ENCODE measurements around the gene MARCHF2.
"Not testable (repeated sequence)": the region's sequence is repeated elsewhere in the genome, so short reads cannot be mapped to it uniquely, and the experiment has no call there.

The MARCHF2 gene

GRCh38 chr19:8421484-8422461, 8.7 kb downstream of the MARCHF2 start:
- H3K9me3 ChIP-seq (replicated peaks; ENCODE audit: insufficient read depth, low read length), result no peaks in the 10 kb centered on the region
- H3K4me3 ChIP-seq (ENCODE audit: low read length), result no peak overlapping the region
- no peaks in the 10 kb centered on the region for H4K20me1 ChIP-seq (ENCODE audit: insufficient read depth, low read length)
- H2AFZ ChIP-seq (ENCODE audit: low read length), result no peak overlapping the region
- no peaks in the 10 kb centered on the region for H3K4me1 ChIP-seq (ENCODE audit: low read length)
- no peak overlapping the region for H3K27ac ChIP-seq (ENCODE audit: low read length)
- H3K79me2 ChIP-seq (ENCODE audit: low read length), result no peaks in the 10 kb centered on the region
- no peaks in the 10 kb centered on the region for H3K9me2 ChIP-seq (replicated peaks; ENCODE audit: insufficient read depth, low read length)
- H3K27me3 ChIP-seq (replicated peaks; ENCODE audit: insufficient read depth, low read length), result no peaks in the 10 kb centered on the region
- H3K4me2 ChIP-seq (ENCODE audit: low read depth, low read length), result no peak overlapping the region
- TF ChIP-seq EZH2 (optimal IDR thresholded peaks at IDR 0.05; ENCODE audit: low read depth, low read length), result no peak
- no peak for TF ChIP-seq CTCF (IDR thresholded peaks at IDR 0.05; ENCODE audit: low read length)
- TF ChIP-seq EZH2phosphoT487 (IDR thresholded peaks at IDR 0.05; ENCODE audit: low read length), result no peak
- no peaks in the 10 kb centered on the region for H3F3A ChIP-seq (ENCODE audit: insufficient read depth, low read length)
- no peak for DNase-seq
- no peaks in the 10 kb centered on the region for H3K36me3 ChIP-seq (replicated peaks; ENCODE audit: insufficient read depth, low read length)
- no peak overlapping the region for H3K9ac ChIP-seq (ENCODE audit: low read length)

- H3K4me3 ChIP-seq (ENCODE audit: low read length), result no peak overlapping the region
- no peak for TF ChIP-seq EZH2 (optimal IDR thresholded peaks at IDR 0.05; ENCODE audit: low read depth, low read length)
- no peak for TF ChIP-seq CTCF (IDR thresholded peaks at IDR 0.05; ENCODE audit: low read length)
- TF ChIP-seq EZH2phosphoT487 (IDR thresholded peaks at IDR 0.05; ENCODE audit: low read length), result no peak
- no peaks in the 10 kb centered on the region for H4K20me1 ChIP-seq (ENCODE audit: insufficient read depth, low read length)
- DNase-seq, result no peak
- no peaks in the 10 kb centered on the region for H3K9me2 ChIP-seq (replicated peaks; ENCODE audit: insufficient read depth, low read length)
- H3K36me3 ChIP-seq (replicated peaks; ENCODE audit: insufficient read depth, low read length), result no peaks in the 10 kb centered on the region
- H3K27ac ChIP-seq (ENCODE audit: low read length), result no peak overlapping the region
- H3K27me3 ChIP-seq (replicated peaks; ENCODE audit: insufficient read depth, low read length), result no peaks in the 10 kb centered on the region
- no peak overlapping the region for H2AFZ ChIP-seq (ENCODE audit: low read length)
- no peak overlapping the region for H3K4me2 ChIP-seq (ENCODE audit: low read depth, low read length)
- H3K9me3 ChIP-seq (replicated peaks; ENCODE audit: insufficient read depth, low read length), result no peaks in the 10 kb centered on the region
- H3F3A ChIP-seq (ENCODE audit: insufficient read depth, low read length), result no peaks in the 10 kb centered on the region
- H3K9ac ChIP-seq (ENCODE audit: low read length), result no peak overlapping the region
- H3K4me1 ChIP-seq (ENCODE audit: low read length), result no peaks in the 10 kb centered on the region
- H3K79me2 ChIP-seq (ENCODE audit: low read length), result no peaks in the 10 kb centered on the region
Measured at GRCh38 chr19:8423817-8424223, 10.7 kb downstream of the MARCHF2 start.

- H3K4me1 ChIP-seq (ENCODE audit: low read length); H4K20me1 ChIP-seq (ENCODE audit: insufficient read depth, low read length); H3F3A ChIP-seq (ENCODE audit: insufficient read depth, low read length); H3K27me3 ChIP-seq (replicated peaks; ENCODE audit: insufficient read depth, low read length); H3K9me3 ChIP-seq (replicated peaks; ENCODE audit: insufficient read depth, low read length); H3K79me2 ChIP-seq (ENCODE audit: low read length); H3K9ac ChIP-seq (ENCODE audit: low read length); H3K27ac ChIP-seq (ENCODE audit: low read length); H3K9me2 ChIP-seq (replicated peaks; ENCODE audit: insufficient read depth, low read length); H2AFZ ChIP-seq (ENCODE audit: low read length); H3K36me3 ChIP-seq (replicated peaks; ENCODE audit: insufficient read depth, low read length); DNase-seq; H3K4me3 ChIP-seq (ENCODE audit: low read length); H3K4me2 ChIP-seq (ENCODE audit: low read depth, low read length): not testable (repeated sequence)
Measured at GRCh38 chr19:8425331-8425730, 12.2 kb downstream of the MARCHF2 start.

- Histone ChIP-seq H3K27me3 (replicated peaks; ENCODE audit: insufficient read depth, low read length) (no peaks in the 10 kb centered on the region), H3K9me3 (replicated peaks; ENCODE audit: insufficient read depth, low read length) (no peaks in the 10 kb centered on the region), H3K9ac (ENCODE audit: low read length) (no peak overlapping the region), H3K4me2 (ENCODE audit: low read depth, low read length) (no peak overlapping the region), H2AFZ (ENCODE audit: low read length) (no peak overlapping the region), H3K9me2 (replicated peaks; ENCODE audit: insufficient read depth, low read length) (no peaks in the 10 kb centered on the region), H3K27ac (ENCODE audit: low read length) (no peak overlapping the region), H3F3A (ENCODE audit: insufficient read depth, low read length) (no peaks in the 10 kb centered on the region), H4K20me1 (ENCODE audit: insufficient read depth, low read length) (no peaks in the 10 kb centered on the region), H3K79me2 (ENCODE audit: low read length) (no peaks in the 10 kb centered on the region), H3K4me3 (ENCODE audit: low read length) (no peak overlapping the region), H3K4me1 (ENCODE audit: low read length) (no peaks in the 10 kb centered on the region), H3K36me3 (replicated peaks; ENCODE audit: insufficient read depth, low read length) (no peaks in the 10 kb centered on the region)
- no peak for DNase-seq
- TF ChIP-seq EZH2 (optimal IDR thresholded peaks at IDR 0.05; ENCODE audit: low read depth, low read length), result no peak
- TF ChIP-seq CTCF (IDR thresholded peaks at IDR 0.05; ENCODE audit: low read length), result no peak
- no peak for TF ChIP-seq EZH2phosphoT487 (IDR thresholded peaks at IDR 0.05; ENCODE audit: low read length)
Measured at GRCh38 chr19:8426283-8426682, 13.2 kb downstream of the MARCHF2 start.
